Endothelial cell of umbilical vein (primary cell): ENCODE data around the gene OXCT2. TPM values are rescaled to one million over a fixed set of nuclear protein-coding genes. Genes with fewer than 3 reads are reported as not detected.

Source experiments
- BruUV-seq: library from RNA; stranded (reverse); fragments of 400-500 nt; replicated peaks from 2 replicates; lab custom pipeline; 2021; lab: Mats Ljungman, UMichigan
- CTCF ChIA-PET: fragments of 300-600, 350-600 bp; sonication (Branson Sonifier 250); formaldehyde crosslinking; loops from one replicate; lab custom pipeline; 2021; ENCODE audit warnings: antibody characterized with exemption, inconsistent platforms; lab: Charles Lee
- POLR2A ChIA-PET: fragments of 300-600, 350-600 bp; sonication (Branson Sonifier 250); formaldehyde crosslinking; loops from one replicate; lab custom pipeline; 2021; ENCODE audit warnings: antibody characterized with exemption, inconsistent platforms; lab: Charles Lee
- DNase-seq: peaks from one replicate; pipeline ENCODE4 v3.0.0-alpha.2; 2011; ENCODE audit warnings: low read depth, low spot score
- FAIRE-seq: peaks from 2 replicates; lab custom pipeline; 2011; peaks lifted over from hg19 to GRCh38; lab: Jason Lieb, UNC
- H2AFZ ChIP-seq: 2 replicates; pipeline ENCODE4 v1.6.0; 2012; ENCODE audit warnings: low read depth, low read length, control low read depth, inconsistent platforms
- H3K27ac ChIP-seq: 2 replicates; pipeline ENCODE4 v1.5.1; 2011; ENCODE audit warnings: low read depth, mild to moderate bottlenecking, control low read depth, low read length, moderate library complexity; ENCODE audit not compliant: insufficient read depth
- H3K27me3 ChIP-seq, 2 experiments: 2 replicates each; pipeline versions ENCODE4 v1.6.0 to v1.6.1; 2011; ENCODE audit warnings: low read length in 2 of 2, mixed read lengths in 1 of 2; ENCODE audit not compliant: control insufficient read depth in 2 of 2, insufficient read depth in 2 of 2
- H3K36me3 ChIP-seq, 2 experiments: 2 replicates in 1 of 2; 3 replicates in 1 of 2; pipeline ENCODE4 v1.5.1; 2011; ENCODE audit warnings: low read length in 2 of 2, mild to moderate bottlenecking in 1 of 2, moderate library complexity in 1 of 2; ENCODE audit not compliant: control insufficient read depth in 2 of 2, insufficient read depth in 2 of 2; ENCODE audit errors: extremely low read depth in 1 of 2
- H3K4me1 ChIP-seq: 3 replicates; pipeline ENCODE4 v1.5.1; 2011; ENCODE audit warnings: mild to moderate bottlenecking, low read length; ENCODE audit not compliant: control insufficient read depth, insufficient read depth; ENCODE audit errors: extremely low read depth
- H3K4me2 ChIP-seq: 2 replicates; pipeline ENCODE4 v1.6.1; 2011; ENCODE audit warnings: low read length, control low read depth, mixed read lengths; ENCODE audit not compliant: insufficient read depth
- H3K4me3 ChIP-seq, 3 experiments: fragments of 200-600 bp in 1 of 3; sonication (generic), shearing (Covaris generic) in 1 of 3; replicated peaks in 1 of 3; 2 replicates each; pipeline ENCODE4 v1.5.1; 2011 to 2016; ENCODE audit warnings: control low read depth in 3 of 3, low read length in 3 of 3, mild to moderate bottlenecking in 2 of 3, inconsistent platforms in 1 of 3, low read depth in 1 of 3, moderate library complexity in 1 of 3; ENCODE audit not compliant: insufficient read depth in 1 of 3
- H3K79me2 ChIP-seq: 2 replicates; pipeline ENCODE4 v1.6.0; 2012; ENCODE audit warnings: low read length, inconsistent platforms; ENCODE audit not compliant: control insufficient read depth, insufficient read depth
- H3K9ac ChIP-seq: replicated peaks from 2 replicates; pipeline ENCODE3; 2011; ENCODE audit warnings: low read length, control low read depth; ENCODE audit not compliant: insufficient read depth; ENCODE audit errors: extremely low read depth
- H3K9me1 ChIP-seq: replicated peaks from 3 replicates; pipeline ENCODE4 v1.6.0; 2011; ENCODE audit warnings: mild to moderate bottlenecking, low read length; ENCODE audit not compliant: control insufficient read depth, insufficient read depth; ENCODE audit errors: extremely low read depth
- H3K9me3 ChIP-seq: replicated peaks from 2 replicates; pipeline ENCODE4 v1.5.1; 2012; ENCODE audit warnings: low read length, inconsistent platforms; ENCODE audit not compliant: control insufficient read depth, insufficient read depth
- H4K20me1 ChIP-seq: replicated peaks from 2 replicates; pipeline ENCODE3; 2011; ENCODE audit warnings: mild to moderate bottlenecking, low read length; ENCODE audit not compliant: control insufficient read depth, insufficient read depth; ENCODE audit errors: extremely low read depth
- CTCF ChIP-seq, 2 donors: IDR thresholded peaks; 1 replicate in 1 of 2; 2 replicates in 1 of 2; pipeline ENCODE4 v1.5.1; 2011; ENCODE audit warnings: low read length in 2 of 2, mild to moderate bottlenecking in 2 of 2, moderate library complexity in 2 of 2, control low read depth in 1 of 2, inconsistent platforms in 1 of 2, low read depth in 1 of 2; ENCODE audit not compliant: insufficient read depth in 1 of 2; ENCODE audit errors: extremely low read depth in 1 of 2
- EZH2 ChIP-seq: IDR thresholded peaks from 2 replicates; pipeline ENCODE4 v1.6.1; 2012; ENCODE audit warnings: borderline replicate concordance, low read depth, mild to moderate bottlenecking, moderate library complexity, low read length, inconsistent platforms; ENCODE audit not compliant: severe bottlenecking
- FOS ChIP-seq: IDR thresholded peaks from 2 replicates; pipeline ENCODE4 v1.6.1; 2011; ENCODE audit warnings: mild to moderate bottlenecking, low read length, moderate library complexity, borderline replicate concordance; ENCODE audit not compliant: insufficient read depth
- GATA2 ChIP-seq: IDR thresholded peaks from 2 replicates; pipeline ENCODE4 v1.7.0; 2011; ENCODE audit warnings: low read depth, mild to moderate bottlenecking, moderate library complexity, mixed read lengths, low read length; ENCODE audit not compliant: insufficient read length, insufficient read depth
- JUN ChIP-seq: IDR thresholded peaks from 2 replicates; pipeline ENCODE4 v1.6.1; 2011; ENCODE audit warnings: borderline replicate concordance, low read depth; ENCODE audit not compliant: insufficient read length, insufficient read depth
- MAX ChIP-seq: IDR thresholded peaks from 2 replicates; pipeline ENCODE4 v1.6.1; 2011; ENCODE audit not compliant: insufficient read depth, insufficient read length
- MYC ChIP-seq: IDR thresholded peaks from one replicate; pipeline ENCODE4 v1.6.1; 2011; ENCODE audit warnings: mild to moderate bottlenecking, low read depth, low read length
- POLR2A ChIP-seq: IDR thresholded peaks from 2 replicates; pipeline ENCODE4 v1.6.1; 2012; ENCODE audit warnings: low read depth, mild to moderate bottlenecking, control low read depth, low read length
- POLR2AphosphoS5 ChIP-seq: IDR thresholded peaks from 2 replicates; pipeline ENCODE4 v1.6.1; 2012; ENCODE audit warnings: low read depth, mild to moderate bottlenecking, control low read depth, low read length, moderate library complexity; ENCODE audit not compliant: insufficient read depth
- dilution Hi-C: fragments of 300-500 bp; cut with MboI; formaldehyde crosslinking; loops from one replicate; pipeline ENCODE4 v1.15.0; 2019; ENCODE audit warnings: low sequenced_read_pairs; ENCODE audit not compliant: extremely low pct_ligation_motif_present
- intact Hi-C: fragments of 100-400 bp; cut with micrococcal nuclease; formaldehyde crosslinking; loops from one replicate; pipeline ENCODE4 v1.10.0; 2022
- polyA plus RNA-seq, 4 experiments: library from polyadenylated mRNA; depleted of rRNA in 3 of 4; stranded (reverse) in 3 of 4; unstranded in 1 of 4; fragments of >200 nt; gene quantifications; 2 replicates each; pipeline versions ENCODE4 v1.2.1 to v1.2.3, GENCODE V29; 2011 to 2012; ENCODE audit warnings: missing spikeins in 1 of 4
- total RNA-seq: library from RNA; stranded (reverse); gene quantifications from 2 replicates; pipeline ENCODE4 v1.2.3, GENCODE V29; 2021

The OXCT2 gene
- total and polyA plus RNA-seq, 2 donors (not counting 3 experiments of a cell fraction or from before 2014, with no cell fraction given) = 0.60 to 0.84 TPM

DNA sequence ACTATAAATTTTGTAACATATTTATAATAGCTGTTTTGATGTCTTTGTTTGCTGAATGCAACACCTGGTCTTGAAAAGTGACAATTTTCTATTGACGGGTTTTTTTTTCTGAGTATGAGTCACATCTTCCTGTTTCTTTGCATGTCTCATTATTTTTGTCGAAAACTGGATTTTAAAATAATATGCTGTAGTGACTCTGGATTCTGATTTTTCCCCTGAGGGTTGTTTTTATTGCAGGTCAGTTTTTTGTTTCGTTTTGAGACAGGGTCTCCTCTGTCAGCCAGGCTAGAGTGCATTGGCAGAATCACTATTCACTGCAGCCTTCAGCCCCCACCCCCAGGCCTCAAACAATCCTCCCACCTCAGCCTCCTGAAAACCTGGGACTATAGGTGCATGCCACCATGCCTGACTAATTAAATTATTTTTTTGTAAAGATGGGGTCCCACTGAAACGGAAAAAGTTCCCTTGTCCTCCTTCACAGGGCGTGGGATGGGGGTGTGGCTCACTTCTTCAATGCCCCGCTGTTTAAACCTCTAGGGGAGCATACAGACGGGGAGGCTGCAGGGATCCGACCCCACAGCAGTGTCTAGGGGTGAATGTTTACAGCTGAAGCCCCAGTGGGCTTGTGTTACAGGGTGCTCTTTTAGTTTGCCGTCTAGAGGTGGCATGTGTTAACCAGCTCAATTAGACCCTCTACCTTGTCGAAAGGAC lies 43.8 kb downstream of the OXCT2 start:
- Histone ChIP-seq H3K79me2 (no peaks in the 10 kb centered on the region), H3K4me2 (peak overlapping the region; percentile 14), H3K9me3 (no peaks in the 10 kb centered on the region), H3K9me1 (no peaks in the 10 kb centered on the region), H3K4me1 (peaks cover 5% of the 10 kb centered on the region), H3K9ac (no peak overlapping the region), H3K4me3 (no peak overlapping the region), H3K27me3 (peaks cover 38 to 78% of the 10 kb centered on the region in 2 experiments), H2AFZ (no peak overlapping the region), H3K27ac (no peak overlapping the region), H3K36me3 (no peaks in the 10 kb centered on the region), H4K20me1 (no peaks in the 10 kb centered on the region)
- POLR2A ChIA-PET = no interaction called here
- BruUV-seq = no TSS peak
- TF ChIP-seq FOS = peak; percentile 74
- TF ChIP-seq JUN = peak; percentile 59
- no peak for TF ChIP-seq GATA2
- TF ChIP-seq POLR2A = no peak
- no peak for TF ChIP-seq POLR2AphosphoS5
- TF ChIP-seq MAX = no peak
- no peak for TF ChIP-seq CTCF (IDR thresholded peaks at IDR 0.05; ENCODE audit: extremely low read depth in 1 of 2, insufficient read depth in 1 of 2, low read depth in 1 of 2, low read length in 2 of 2)
- no peak for TF ChIP-seq MYC
- TF ChIP-seq EZH2 = no peak
- DNase-seq = peak; percentile 11
- CTCF ChIA-PET = interaction anchor here (0.7 to 1.8 kb wide), 3 partner anchors 8 to 121 kb away, joined by 3 to 5 read pairs (median 5); partner anchors contain the start of gene PPIE
- FAIRE-seq = peak; percentile 12
- intact Hi-C loops = no loop called here
- dilution Hi-C loops = no loop called here
